OCI-LY7 (cell line): ENCODE measurements around the gene AXL. TPM values are rescaled to one million over a fixed set of nuclear protein-coding genes. Genes with fewer than 3 reads are reported as not detected.

Source experiments
- BruUV-seq: library from RNA; stranded (reverse); fragments of 400-500 nt; replicated peaks from 2 replicates; lab custom pipeline; 2021; lab: Mats Ljungman, UMichigan
- CTCF ChIA-PET: fragments of 300-600 bp; sonication (Branson Sonifier 250); formaldehyde crosslinking; loops from one replicate; lab custom pipeline; 2022; ENCODE audit warnings: antibody characterized with exemption; ENCODE audit not compliant: unreplicated experiment; lab: Charles Lee
- POLR2A ChIA-PET: fragments of 300-600 bp; sonication (Branson Sonifier 250); formaldehyde crosslinking; loops from one replicate; lab custom pipeline; 2022; ENCODE audit warnings: antibody characterized with exemption; lab: Charles Lee
- DNase-seq: peaks from one replicate; pipeline ENCODE4 v3.0.0-alpha.2; 2015; ENCODE audit warnings: low spot score
- H2AFZ ChIP-seq: fragments of 200-600 bp; sonication (generic), shearing (Covaris generic); 2 replicates; pipeline ENCODE4 v1.6.1; 2014; ENCODE audit warnings: mild to moderate bottlenecking, antibody characterized with exemption, low read length, moderate library complexity
- H3K27ac ChIP-seq: fragments of 200-600 bp; sonication (generic); 2 replicates; pipeline ENCODE4 v1.5.1; 2014; ENCODE audit warnings: mixed run types, low read depth, mild to moderate bottlenecking, moderate library complexity, low read length, inconsistent platforms; ENCODE audit not compliant: poor library complexity, severe bottlenecking
- H3K36me3 ChIP-seq: fragments of 200-600 bp; sonication (generic); 2 replicates; pipeline ENCODE4 v1.6.1; 2014; ENCODE audit warnings: mild to moderate bottlenecking, antibody characterized with exemption, low read length, moderate library complexity, mixed read lengths; ENCODE audit not compliant: insufficient read depth
- H3K4me1 ChIP-seq: fragments of 200-600 bp; sonication (generic); 2 replicates; pipeline ENCODE4 v1.5.1; 2014; ENCODE audit warnings: mild to moderate bottlenecking, low read length; ENCODE audit not compliant: insufficient read depth, poor library complexity, severe bottlenecking
- H3K4me2 ChIP-seq: fragments of 200-600 bp; sonication (generic); 2 replicates; pipeline ENCODE4 v1.6.1; 2014; ENCODE audit warnings: mild to moderate bottlenecking, low read length
- H3K4me3 ChIP-seq: fragments of 200-600 bp; sonication (generic); 2 replicates; pipeline ENCODE4 v1.5.1; 2014; ENCODE audit warnings: mild to moderate bottlenecking, low read depth, low read length; ENCODE audit not compliant: poor library complexity, severe bottlenecking
- H3K79me2 ChIP-seq: fragments of 200-600 bp; sonication (generic); 2 replicates; pipeline ENCODE4 v1.6.1; 2016; ENCODE audit warnings: low read depth, mild to moderate bottlenecking, low read length, moderate library complexity, mixed read lengths; ENCODE audit not compliant: insufficient read depth
- H3K9me2 ChIP-seq: fragments of 200-600 bp; sonication (generic); 2 replicates; pipeline ENCODE4 v1.6.1; 2016; ENCODE audit warnings: mild to moderate bottlenecking, low read length, mixed read lengths; ENCODE audit not compliant: insufficient read depth
- H3K9me3 ChIP-seq: fragments of 200-600 bp; sonication (generic); 2 replicates; pipeline ENCODE4 v1.6.1; 2014; ENCODE audit warnings: mild to moderate bottlenecking, mixed run types, low read length, mixed read lengths
- H4K20me1 ChIP-seq: fragments of 200-600 bp; sonication (generic); 2 replicates; pipeline ENCODE4 v1.6.1; 2014; ENCODE audit warnings: mild to moderate bottlenecking, antibody characterized with exemption, low read length, moderate library complexity, mixed read lengths; ENCODE audit not compliant: insufficient read depth
- EZH2phosphoT487 ChIP-seq: fragments of 200-600 bp; sonication (generic); IDR thresholded peaks from 2 replicates; pipeline ENCODE4 v1.6.1; 2018; ENCODE audit warnings: low read depth, borderline replicate concordance, mild to moderate bottlenecking, mixed run types, antibody characterized with exemption, low read length, moderate library complexity, mixed read lengths
- intact Hi-C: fragments of 100-400 bp; cut with micrococcal nuclease; formaldehyde crosslinking; loops from one replicate; pipeline ENCODE4 v1.10.0; 2022; ENCODE audit not compliant: unreplicated experiment
- total RNA-seq, 2 experiments: library from RNA; depleted of rRNA in 1 of 2; stranded (reverse); fragments of >200 nt in 1 of 2; shearing (Covaris generic) in 1 of 2; gene quantifications; 2 replicates each; pipeline ENCODE4 v1.2.3, GENCODE V29; 2014 to 2022
- TF ChIP-seq, protein P1 (sequence below): fragments of 200-600 bp; sonication (generic); conservative IDR thresholded peaks from 2 replicates; pipeline ENCODE4 v1.5.1; 2014; ENCODE audit warnings: mild to moderate bottlenecking, antibody characterized with exemption, low read length, moderate library complexity, mixed read lengths

Gene AXL
- total RNA-seq, 2 experiments from 2014 or later, result not detected

DNA sequence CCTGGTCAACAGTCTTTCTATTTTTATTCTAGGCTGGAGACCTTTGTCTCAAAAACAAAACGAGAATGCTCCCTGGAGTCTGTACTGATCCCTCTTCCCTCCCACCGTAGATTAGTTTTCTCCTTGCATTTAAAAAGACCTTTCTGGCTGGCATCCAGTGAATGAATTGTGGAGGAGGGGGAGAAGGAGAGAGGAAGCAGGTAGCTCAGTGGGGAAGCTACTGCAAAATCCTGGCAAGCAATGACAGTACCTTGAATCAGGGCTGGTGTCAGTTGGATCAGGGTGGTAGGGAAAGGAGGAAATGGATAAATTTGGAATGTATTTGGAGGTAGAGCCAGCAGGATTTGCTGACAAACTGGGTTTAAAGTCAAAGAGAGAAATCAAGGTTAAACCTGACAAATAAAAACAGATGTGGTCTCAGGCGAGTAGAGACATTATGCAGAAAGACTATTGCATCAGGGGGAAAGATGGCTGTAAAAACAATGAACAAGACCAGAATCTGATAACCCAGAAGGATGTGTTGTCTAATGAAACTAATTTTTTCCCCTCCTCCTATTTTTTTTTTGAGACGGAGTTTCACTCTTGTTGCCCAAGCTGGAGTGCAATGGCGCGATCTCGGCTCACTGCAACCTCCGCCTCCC lies 29.5 kb upstream of the AXL start:
- no TSS peak for BruUV-seq

DNA sequence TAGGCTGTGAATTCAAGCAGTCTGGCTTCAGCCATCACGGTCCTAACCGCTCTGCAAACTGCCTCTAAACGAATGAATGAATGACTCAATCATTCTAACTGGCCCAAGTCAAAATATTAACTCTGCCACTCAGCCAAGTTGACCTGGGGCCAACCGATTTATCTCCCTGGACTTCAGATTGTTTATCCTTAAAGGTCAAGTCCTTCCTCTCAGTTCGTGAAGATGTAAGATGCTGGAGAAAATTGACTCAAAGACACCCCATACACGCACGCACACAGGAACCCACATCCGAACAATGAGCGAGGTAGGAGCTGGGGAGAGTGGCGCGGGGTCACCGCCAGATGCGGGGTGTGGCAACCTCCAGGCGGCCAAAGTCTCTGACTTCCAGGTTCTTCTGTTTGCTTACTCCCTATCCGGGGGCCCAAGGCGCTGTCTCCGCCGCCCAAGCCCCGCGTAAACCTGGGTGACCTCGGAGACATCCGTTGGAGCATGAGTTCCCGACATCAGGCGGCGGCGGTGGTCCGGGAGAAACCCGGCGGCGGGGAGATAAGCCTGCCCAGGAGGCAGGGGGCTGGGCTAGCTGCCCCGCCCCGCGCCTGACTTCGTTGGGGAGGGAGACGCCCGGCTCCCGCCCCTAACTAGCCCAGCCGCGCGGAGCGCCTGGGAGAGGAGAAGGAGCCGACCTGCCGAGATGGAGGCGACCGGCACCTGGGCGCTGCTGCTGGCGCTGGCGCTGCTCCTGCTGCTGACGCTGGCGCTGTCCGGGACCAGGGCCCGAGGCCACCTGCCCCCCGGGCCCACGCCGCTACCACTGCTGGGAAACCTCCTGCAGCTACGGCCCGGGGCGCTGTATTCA lies 26.2 kb upstream of the AXL start, which contains the start of gene CYP2S1:
CYP2S1 (plus strand) TSS at position 646 of the 856 bp plus-strand sequence; CDS start at position 692, 46 bp downstream.
- Histone ChIP-seq H3K9me3 (no peaks in the 10 kb centered on the region), H3K4me1 (no peaks in the 10 kb centered on the region), H3K9me2 (no peaks in the 10 kb centered on the region), H2AFZ (no peak within 1 kb of the TSS), H3K27ac (no peak within 1 kb of the TSS), H4K20me1 (no peaks in the 10 kb centered on the region), H3K79me2 (no peaks in the 10 kb centered on the region), H3K4me3 (no peak within 1 kb of the TSS), H3K36me3 (no peaks in the 10 kb centered on the region), H3K4me2 (no peak within 1 kb of the TSS)
- BruUV-seq, result no TSS peak
- POLR2A ChIA-PET, result no interaction called here
- intact Hi-C loops, result no loop called here
- TF ChIP-seq EZH2phosphoT487, result no peak
- TF ChIP-seq, protein P1, sequence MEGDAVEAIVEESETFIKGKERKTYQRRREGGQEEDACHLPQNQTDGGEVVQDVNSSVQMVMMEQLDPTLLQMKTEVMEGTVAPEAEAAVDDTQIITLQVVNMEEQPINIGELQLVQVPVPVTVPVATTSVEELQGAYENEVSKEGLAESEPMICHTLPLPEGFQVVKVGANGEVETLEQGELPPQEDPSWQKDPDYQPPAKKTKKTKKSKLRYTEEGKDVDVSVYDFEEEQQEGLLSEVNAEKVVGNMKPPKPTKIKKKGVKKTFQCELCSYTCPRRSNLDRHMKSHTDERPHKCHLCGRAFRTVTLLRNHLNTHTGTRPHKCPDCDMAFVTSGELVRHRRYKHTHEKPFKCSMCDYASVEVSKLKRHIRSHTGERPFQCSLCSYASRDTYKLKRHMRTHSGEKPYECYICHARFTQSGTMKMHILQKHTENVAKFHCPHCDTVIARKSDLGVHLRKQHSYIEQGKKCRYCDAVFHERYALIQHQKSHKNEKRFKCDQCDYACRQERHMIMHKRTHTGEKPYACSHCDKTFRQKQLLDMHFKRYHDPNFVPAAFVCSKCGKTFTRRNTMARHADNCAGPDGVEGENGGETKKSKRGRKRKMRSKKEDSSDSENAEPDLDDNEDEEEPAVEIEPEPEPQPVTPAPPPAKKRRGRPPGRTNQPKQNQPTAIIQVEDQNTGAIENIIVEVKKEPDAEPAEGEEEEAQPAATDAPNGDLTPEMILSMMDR, result no peak
- DNase-seq, result no peak
- CTCF ChIA-PET, result no interaction called here

More for the DNA sequence above, 29.5 kb upstream of the AXL start:
- no peaks in the 10 kb centered on the region for H3K9me2 ChIP-seq
- H3K4me2 ChIP-seq, result no peak overlapping the region
- no peak overlapping the region for H2AFZ ChIP-seq
- POLR2A ChIA-PET, result no interaction called here
- H3K4me3 ChIP-seq, result no peak overlapping the region
- no peak overlapping the region for H3K27ac ChIP-seq
- intact Hi-C loops, result no loop called here
- CTCF ChIA-PET, result no interaction called here
- H3K79me2 ChIP-seq, result no peaks in the 10 kb centered on the region
- no peaks in the 10 kb centered on the region for H3K9me3 ChIP-seq
- no peaks in the 10 kb centered on the region for H4K20me1 ChIP-seq
- DNase-seq, result no peak
- no peaks in the 10 kb centered on the region for H3K4me1 ChIP-seq
- TF ChIP-seq, protein P1, result no peak
- TF ChIP-seq EZH2phosphoT487, result no peak
- no peaks in the 10 kb centered on the region for H3K36me3 ChIP-seq
